ENCODE results near the gene FGD5.

GRCh38 chr3:14900881-14901873 is 82.4 kb downstream of the FGD5 start:
- TF ChIP-seq POLR2A (IDR thresholded peaks at IDR 0.05) (no peak), CTCF (IDR thresholded peaks at IDR 0.05) (no peak)

Data from heart left ventricle (tissue), 13 donors.